ENCODE results near the gene LETM1. TPM values are rescaled to one million over a fixed set of nuclear protein-coding genes. Genes with fewer than 3 reads are reported as not detected.

Gene LETM1
- polyA plus RNA-seq, 4 donors = 18.7 to 30.1 (median 24.2) TPM

DNA sequence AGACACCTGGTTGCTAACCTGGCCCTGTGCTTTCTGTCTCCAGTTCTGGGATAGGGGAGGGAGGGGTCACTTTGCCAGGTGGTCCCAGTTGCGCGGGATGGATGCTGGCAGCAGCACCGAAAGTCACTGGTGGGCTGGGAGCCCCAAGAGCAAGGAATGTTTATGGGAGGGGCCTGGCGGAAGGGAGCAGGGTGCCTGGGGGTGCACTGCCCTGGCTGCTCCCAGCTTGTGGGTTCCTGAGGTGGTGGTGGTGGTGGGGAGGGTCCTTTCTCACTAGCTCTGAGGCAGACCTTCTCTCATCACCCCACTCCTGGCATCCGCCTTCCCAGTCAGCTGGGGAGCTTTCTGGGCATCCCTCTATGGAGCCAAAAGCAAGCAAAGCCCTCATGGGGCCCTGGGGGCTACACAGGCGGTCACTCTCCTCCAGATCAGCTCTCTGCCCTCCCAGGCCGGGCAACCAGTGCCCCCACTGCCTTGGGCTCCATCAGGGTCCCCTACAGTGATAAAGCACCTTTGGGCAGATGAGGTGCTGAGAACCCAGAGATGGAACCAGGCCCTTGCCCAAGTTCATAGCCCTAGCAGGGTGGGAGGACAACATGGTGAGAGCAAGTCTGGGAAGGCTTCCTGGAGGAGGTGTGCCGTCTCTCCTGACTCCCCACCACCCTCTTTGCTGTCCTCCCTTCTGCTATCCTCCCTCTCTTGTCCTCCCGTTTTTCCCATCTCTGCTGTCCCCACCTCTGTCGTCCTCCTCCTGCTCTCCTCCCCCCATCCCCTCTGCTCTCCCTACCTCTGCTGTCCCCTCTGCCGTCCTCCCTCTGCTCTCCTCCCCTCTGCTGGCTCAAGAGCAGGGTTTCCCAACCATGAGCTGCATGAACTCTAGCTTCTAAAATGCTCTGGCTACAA, 46.9 kb downstream of the LETM1 start:
- no peak for DNase-seq (ENCODE audit: low read depth in 4 of 4, low spot score in 2 of 4)

DNA sequence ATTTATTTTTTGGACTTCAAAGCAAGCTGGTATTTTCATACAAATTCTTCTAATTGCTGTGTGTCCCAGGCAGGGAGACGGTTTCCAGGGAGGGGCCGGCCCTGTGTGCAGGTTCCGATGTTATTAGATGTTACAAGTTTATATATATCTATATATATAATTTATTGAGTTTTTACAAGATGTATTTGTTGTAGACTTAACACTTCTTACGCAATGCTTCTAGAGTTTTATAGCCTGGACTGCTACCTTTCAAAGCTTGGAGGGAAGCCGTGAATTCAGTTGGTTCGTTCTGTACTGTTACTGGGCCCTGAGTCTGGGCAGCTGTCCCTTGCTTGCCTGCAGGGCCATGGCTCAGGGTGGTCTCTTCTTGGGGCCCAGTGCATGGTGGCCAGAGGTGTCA, 47.6 kb downstream of the LETM1 start:
- no peak for DNase-seq (ENCODE audit: low read depth in 4 of 4, low spot score in 2 of 4)

DNA sequence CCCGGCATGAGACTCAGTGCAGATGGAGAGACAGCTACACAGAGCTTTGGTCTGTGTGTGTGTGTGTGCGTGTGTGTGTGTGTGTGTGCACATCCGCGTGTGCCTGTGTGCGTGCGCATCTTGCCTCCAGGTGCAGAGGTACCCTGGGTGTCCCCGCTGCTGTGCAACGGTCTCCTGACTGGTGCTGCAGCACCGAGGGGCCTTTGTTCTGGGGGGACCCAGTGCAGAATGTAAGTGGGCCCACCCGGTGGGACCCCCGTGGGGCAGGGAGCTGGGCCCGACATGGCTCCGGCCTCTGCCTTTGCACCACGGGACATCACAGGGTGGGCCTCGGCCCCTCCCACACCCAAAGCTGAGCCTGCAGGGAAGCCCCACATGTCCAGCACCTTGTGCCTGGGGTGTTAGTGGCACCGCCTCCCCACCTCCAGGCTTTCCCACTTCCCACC, 48.6 kb downstream of the LETM1 start:
- DNase-seq (ENCODE audit: low read depth in 4 of 4, low spot score in 2 of 4) = no peak

DNA sequence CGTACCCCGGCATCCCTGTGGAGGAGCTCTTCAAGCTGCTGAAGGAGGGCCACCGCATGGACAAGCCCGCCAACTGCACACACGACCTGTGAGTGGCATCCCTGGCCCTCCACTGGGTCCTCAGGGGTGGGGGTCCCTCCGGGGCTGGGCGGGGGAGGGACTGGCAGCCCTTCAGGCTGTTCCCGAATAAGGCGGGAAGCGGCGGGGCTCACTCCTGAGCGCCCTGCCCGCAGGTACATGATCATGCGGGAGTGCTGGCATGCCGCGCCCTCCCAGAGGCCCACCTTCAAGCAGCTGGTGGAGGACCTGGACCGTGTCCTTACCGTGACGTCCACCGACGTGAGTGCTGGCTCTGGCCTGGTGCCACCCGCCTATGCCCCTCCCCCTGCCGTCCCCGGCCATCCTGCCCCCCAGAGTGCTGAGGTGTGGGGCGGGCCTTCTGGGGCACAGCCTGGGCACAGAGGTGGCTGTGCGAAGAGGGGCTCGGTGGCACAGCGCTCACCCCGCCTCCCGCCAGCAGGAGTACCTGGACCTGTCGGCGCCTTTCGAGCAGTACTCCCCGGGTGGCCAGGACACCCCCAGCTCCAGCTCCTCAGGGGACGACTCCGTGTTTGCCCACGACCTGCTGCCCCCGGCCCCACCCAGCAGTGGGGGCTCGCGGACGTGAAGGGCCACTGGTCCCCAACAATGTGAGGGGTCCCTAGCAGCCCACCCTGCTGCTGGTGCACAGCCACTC, 49.2 kb downstream of the LETM1 start:
- no peak for DNase-seq (ENCODE audit: low read depth in 4 of 4, low spot score in 2 of 4)

DNA sequence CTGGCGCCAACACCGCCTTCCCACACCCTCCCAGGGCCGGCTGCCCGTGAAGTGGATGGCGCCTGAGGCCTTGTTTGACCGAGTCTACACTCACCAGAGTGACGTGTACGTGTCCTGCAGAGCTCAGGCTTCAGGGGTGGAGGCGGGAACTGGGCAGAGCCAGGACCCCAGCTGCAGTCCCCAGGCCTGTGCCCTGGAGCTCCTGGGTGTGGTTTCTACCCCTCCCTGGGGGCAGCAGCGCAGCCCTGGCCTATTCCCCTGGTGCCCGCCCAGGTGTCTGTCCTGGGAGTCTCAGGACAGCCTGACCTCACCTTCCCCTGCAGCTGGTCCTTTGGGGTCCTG, 49.8 kb downstream of the LETM1 start:
- no peak for DNase-seq (ENCODE audit: low read depth in 4 of 4, low spot score in 2 of 4)

DNA sequence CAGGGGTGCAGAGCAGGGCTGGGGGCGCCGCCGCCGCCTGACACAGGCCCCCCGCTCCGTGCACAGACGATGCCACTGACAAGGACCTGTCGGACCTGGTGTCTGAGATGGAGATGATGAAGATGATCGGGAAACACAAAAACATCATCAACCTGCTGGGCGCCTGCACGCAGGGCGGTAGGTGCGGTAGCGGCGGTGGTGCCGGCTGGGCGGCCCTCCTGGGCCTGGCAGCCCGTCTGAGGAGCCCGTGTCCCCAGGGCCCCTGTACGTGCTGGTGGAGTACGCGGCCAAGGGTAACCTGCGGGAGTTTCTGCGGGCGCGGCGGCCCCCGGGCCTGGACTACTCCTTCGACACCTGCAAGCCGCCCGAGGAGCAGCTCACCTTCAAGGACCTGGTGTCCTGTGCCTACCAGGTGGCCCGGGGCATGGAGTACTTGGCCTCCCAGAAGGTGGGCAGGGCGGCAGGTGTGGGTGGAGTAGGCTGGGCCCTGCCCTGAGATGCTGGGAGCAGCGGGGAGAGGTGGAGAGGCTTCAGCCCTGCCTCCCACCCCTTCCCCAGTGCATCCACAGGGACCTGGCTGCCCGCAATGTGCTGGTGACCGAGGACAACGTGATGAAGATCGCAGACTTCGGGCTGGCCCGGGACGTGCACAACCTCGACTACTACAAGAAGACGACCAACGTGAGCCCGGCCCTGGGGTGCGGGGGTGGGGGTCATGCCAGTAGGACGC, 50.3 kb downstream of the LETM1 start:
- no peak for DNase-seq (ENCODE audit: low read depth in 4 of 4, low spot score in 2 of 4)

DNA sequence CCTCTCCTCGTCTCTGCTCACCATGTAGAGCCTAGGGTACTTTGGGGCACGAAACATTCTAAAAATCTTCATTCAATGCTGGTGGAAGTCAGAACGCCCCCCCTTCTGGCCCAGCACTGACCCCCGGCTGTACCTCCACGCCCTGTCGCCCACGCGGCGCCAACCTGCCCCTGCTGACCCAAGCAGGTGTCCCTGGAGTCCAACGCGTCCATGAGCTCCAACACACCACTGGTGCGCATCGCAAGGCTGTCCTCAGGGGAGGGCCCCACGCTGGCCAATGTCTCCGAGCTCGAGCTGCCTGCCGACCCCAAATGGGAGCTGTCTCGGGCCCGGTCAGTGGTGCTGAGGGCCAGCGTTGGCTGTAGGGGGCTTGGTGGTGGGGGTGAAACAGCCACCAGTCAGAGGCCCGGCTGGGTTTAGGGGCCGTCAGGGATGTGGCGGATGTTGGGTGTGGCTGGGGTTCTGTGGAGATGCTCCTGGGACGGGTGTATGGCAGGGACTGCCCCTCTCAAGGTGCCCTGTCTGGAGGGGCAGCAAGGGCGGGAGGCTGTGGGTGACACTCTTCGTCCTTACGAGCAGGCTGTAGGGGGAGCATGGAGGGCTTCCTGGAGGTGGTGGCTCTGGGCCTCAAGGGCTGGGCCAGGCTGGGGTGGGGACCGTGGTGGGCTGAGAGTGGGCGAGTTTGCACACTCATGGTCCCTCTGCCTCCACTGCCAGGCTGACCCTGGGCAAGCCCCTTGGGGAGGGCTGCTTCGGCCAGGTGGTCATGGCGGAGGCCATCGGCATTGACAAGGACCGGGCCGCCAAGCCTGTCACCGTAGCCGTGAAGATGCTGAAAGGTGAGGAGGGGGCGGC, 51.1 kb downstream of the LETM1 start:
- no peak for DNase-seq (ENCODE audit: low read depth in 4 of 4, low spot score in 2 of 4)

DNA sequence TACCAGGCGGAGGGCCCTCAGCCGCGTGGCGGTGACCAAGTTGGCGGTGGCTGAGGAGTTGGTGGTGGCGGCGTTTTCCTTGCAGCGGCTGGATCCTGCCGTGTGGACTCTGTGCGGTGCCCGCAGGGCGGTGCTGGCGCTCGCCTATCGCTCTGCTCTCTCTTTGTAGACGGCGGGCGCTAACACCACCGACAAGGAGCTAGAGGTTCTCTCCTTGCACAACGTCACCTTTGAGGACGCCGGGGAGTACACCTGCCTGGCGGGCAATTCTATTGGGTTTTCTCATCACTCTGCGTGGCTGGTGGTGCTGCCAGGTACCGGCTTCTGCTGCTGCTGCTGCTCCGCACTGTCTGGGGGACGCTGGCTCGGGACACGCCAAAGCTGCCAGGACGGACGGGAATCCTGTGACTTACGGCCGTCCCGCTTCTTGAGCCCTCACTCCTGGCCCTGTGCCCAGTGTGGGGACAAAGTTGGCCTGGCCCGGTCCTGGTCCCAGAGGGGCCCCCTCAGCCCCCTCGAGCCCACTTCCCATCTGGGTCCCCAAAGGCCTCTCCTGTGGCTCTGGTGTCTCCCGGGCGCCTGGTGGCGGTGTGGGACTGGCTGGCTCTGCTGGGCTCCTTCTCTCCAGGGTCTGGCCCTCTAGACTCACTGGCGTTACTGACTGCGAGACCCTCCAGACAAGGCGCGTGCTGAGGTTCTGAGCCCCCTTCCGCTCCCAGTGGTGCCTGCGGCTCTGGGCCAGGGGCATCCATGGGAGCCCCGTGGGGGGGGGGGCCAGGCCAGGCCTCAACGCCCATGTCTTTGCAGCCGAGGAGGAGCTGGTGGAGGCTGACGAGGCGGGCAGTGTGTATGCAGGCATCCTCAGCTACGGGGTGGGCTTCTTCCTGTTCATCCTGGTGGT, 52.2 kb downstream of the LETM1 start:
- DNase-seq (ENCODE audit: low read depth in 4 of 4, low spot score in 2 of 4) = no peak

DNA sequence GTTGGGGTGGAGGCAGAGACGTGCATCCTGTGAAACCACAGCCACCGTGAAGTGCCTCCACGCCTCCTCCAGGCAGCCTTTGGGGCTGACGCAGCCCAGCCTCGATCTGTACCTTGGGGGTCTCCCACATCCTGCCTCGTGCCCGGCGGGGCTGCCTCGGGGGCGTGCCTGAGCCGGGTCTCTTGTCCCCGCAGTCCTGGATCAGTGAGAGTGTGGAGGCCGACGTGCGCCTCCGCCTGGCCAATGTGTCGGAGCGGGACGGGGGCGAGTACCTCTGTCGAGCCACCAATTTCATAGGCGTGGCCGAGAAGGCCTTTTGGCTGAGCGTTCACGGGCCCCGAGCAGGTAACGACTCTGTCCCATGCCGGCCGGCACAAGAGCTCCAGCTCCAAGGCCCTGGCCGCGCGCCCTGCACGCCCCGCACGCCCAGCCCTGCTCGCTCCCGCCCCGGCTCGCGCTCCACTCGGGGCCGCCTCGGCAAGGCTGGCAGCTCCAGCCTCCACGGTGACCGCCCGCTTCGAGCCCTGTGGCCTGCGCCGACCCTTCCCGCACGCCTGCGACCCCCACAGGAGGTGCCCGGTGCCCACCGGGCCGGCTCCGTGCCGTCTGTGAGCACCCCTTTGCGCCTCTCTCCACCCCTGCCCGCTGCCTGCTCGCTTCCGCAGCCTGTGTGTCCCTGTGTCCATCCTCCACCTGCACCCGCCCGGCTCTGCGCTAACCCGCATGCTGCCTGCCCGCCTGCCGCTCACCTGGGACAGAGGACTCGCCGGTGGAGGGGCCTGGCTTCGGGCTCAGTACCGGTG, 53.0 kb downstream of the LETM1 start:
- no peak for DNase-seq (ENCODE audit: low read depth in 4 of 4, low spot score in 2 of 4)

DNA sequence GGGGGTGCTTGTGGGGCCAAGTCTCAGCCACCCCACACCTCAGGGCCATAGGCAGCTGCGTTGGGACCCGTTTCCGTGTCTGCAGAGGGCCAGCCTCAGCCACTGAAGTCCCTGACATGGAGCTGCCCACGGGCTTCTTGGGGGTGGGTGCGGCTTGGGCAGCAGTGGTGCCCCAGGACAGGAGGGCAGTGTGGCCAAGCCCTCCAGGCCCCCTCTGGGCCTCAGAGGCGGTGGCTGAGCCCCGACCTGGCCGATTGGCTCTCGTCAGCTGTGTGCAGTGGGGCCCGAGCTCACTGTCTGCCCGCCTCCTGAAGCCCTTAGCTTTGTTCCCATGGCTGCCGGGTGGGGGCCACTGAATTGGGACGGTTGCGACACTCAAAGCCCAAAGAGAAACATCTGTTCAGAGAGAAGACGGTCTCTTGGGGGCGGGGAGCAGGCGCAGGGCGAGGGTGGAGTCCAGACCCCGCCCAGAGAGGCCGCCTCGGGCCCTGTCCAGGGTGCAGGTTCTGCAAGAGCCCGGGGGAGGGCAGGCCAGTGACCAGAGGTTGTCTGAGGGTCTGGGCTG, 53.7 kb downstream of the LETM1 start:
- no peak for DNase-seq (ENCODE audit: low read depth in 4 of 4, low spot score in 2 of 4)

DNA sequence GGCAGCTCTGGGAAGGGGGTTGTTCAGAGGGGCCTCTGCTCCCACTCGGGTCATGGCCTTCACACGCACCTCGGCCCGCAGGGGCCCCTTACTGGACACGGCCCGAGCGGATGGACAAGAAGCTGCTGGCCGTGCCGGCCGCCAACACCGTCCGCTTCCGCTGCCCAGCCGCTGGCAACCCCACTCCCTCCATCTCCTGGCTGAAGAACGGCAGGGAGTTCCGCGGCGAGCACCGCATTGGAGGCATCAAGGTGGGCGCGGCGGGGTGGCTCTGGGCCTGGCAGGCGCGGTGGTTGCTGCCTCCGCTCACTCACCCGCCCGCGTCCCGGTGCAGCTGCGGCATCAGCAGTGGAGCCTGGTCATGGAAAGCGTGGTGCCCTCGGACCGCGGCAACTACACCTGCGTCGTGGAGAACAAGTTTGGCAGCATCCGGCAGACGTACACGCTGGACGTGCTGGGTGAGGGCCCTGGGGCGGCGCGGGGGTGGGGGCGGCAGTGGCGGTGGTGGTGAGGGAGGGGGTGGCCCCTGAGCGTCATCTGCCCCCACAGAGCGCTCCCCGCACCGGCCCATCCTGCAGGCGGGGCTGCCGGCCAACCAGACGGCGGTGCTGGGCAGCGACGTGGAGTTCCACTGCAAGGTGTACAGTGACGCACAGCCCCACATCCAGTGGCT, 54.5 kb downstream of the LETM1 start:
- DNase-seq (ENCODE audit: low read depth in 4 of 4, low spot score in 2 of 4) = no peak

DNA sequence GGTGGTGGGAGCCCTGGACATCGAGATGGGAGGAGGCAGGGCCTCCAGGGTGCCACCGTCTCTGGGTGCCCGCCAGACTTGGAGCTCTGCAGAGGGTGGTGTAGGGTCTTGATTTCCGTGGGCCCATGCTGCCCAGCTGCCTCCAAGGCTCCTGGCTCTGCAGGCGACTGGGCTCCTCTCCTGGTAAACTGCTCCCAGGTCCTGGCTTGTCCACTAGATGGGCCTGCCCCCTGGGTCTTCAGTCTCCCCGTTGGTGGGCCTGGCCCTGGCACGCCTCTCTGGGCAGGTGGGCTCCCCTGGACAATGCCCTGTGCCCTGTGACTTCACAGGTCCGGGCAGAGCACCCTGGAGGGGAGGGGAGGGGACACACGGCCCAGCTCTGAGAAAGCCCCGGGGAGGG, 55.2 kb downstream of the LETM1 start:
- DNase-seq (ENCODE audit: low read depth in 4 of 4, low spot score in 2 of 4) = no peak

DNA sequence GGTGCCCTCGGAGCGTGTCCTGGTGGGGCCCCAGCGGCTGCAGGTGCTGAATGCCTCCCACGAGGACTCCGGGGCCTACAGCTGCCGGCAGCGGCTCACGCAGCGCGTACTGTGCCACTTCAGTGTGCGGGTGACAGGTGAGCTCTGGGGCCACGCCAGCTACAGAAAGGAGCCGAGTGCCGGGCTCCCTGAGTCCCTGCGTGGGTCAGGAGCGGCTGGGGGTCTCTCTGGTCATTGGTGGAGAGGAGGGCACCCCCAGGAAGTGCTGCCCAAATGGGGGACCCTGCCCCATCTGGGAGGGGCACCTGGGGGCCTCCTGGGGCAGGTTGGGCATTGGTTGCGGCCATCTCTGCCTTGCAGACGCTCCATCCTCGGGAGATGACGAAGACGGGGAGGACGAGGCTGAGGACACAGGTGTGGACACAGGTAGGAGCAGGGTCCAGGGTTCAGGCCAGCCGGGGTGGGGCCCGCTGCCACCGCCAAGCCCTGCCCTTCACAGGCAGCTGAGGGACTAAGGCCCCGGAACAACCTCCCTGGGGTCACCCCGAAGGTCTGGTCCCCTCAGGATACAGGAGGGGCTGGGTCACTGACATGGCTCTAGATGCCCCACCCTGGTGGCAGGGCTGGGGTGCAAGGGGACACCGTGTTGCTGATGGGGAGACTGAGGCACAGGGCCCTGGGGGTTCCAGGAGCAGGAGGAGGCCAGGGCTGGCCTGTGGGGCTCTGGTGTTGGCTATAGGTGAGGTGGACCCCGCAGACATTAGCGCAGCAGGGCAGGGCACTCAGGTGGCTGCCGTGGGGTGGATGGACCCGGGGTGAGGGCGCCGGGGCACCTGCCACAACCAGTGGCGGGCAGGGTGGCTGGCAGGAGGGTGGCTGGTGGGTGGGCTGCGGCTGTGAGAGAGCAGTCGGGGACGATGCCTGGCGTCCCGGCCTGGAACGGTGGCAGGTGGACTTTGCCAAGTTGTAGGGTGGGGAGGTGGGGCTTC, 56.3 kb downstream of the LETM1 start:
- no peak for DNase-seq (ENCODE audit: low read depth in 4 of 4, low spot score in 2 of 4)

DNA sequence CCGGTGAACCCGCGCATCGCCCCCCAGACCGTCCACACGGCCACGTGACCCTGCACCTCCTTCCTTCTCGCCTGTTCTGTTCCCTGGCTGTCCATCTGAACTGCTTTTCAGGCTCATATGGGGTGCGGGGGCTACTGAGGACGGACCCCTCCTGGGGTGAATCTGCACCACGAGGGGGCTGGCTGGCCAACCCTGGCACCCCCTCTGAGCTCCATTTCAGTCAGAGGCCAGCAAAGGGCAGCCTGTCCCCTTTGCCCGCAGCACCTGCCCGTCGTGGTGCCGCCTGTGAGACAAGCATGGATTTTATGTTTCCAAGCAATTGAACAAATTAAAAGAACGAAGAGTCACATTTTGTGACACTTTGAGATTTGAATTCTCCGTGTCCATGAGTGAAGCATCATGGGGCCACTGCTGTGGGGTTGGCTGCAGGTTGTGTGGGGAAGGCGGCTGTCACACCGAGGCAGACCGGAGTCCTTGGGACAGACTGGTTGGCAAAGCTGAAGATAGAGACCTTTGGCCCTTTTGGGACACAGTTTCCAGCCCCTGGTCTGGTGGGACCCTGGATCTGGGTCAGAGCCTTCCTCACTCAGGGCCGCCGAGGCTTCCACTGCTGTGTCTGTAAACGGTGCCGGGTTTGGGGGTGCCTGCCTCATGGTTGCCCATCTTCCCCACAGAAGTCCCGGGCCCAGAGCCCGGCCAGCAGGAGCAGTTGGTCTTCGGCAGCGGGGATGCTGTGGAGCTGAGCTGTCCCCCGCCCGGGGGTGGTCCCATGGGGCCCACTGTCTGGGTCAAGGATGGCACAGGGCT, 57.2 kb downstream of the LETM1 start:
- DNase-seq (ENCODE audit: low read depth in 4 of 4, low spot score in 2 of 4) = no peak

DNA sequence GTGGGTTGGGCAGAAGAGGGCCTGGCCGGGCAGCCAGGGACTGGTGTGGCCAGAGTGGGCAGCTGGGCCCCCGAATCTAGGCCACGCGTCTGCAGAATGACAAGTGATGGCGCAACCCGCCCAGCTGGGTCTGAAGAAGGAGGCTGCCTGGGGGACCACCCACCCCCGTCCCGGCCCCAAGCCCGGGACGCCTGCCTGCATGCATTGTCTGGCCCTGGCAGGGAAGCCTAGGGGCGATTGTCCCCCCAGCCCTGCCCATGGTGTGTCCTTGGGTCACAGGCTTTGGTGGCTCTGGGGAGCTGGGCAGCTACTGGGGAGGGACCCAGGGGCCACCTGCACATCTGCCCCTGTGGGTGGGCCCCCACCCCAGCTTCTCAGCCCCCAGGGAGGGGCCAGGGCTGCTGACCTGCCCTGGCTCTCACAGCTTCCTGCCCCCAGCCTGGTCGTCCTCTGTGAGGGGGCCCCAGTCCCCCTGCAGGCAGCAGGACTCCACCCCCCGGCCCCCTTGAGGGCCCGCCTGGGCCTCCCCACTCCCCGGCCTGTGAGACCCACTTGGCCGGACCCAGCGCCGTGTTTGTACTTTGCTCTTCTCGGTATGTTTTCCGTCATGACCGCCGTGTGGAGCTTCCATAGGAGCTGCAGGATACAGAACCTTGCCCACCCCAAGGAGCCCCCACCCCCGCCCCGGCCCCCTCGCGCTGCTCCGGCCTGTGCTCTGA, 57.9 kb downstream of the LETM1 start:
- no peak for DNase-seq (ENCODE audit: low read depth in 4 of 4, low spot score in 2 of 4)
